Kidney (tissue), 14 donors: ENCODE results near the gene PPBP. TPM values are rescaled to one million over a fixed set of nuclear protein-coding genes. Genes with fewer than 3 reads are reported as not detected.

Source experiments
- DNase-seq, 5 donors: peaks; one replicate each; pipeline ENCODE4 v3.0.0-alpha.2; 2013 to 2020
- FAIRE-seq: peaks from 2 replicates; lab custom pipeline; 2012; peaks lifted over from hg19 to GRCh38; lab: Jason Lieb, UNC
- H3K27ac ChIP-seq, 2 donors: one replicate each; pipeline ENCODE4 v1.7.0; 2013; ENCODE audit warnings: low read depth in 2 of 2, low read length in 2 of 2, inconsistent platforms in 1 of 2
- H3K27me3 ChIP-seq: one replicate; pipeline ENCODE4 v1.7.1; 2013; ENCODE audit warnings: low read length, inconsistent platforms; ENCODE audit not compliant: control insufficient read depth, insufficient read depth
- H3K36me3 ChIP-seq, 3 donors: one replicate each; pipeline versions ENCODE4 v1.7.0 to v1.7.1; 2013; ENCODE audit warnings: low read length in 3 of 3, control low read depth in 1 of 3, inconsistent platforms in 1 of 3; ENCODE audit not compliant: insufficient read depth in 3 of 3, control insufficient read depth in 2 of 3
- H3K4me1 ChIP-seq, 3 donors: one replicate each; pipeline versions ENCODE4 v1.7.0 to v1.7.1; 2013; ENCODE audit warnings: low read length in 3 of 3, inconsistent platforms in 1 of 3, low read depth in 1 of 3; ENCODE audit not compliant: control insufficient read depth in 2 of 3, insufficient read depth in 2 of 3
- H3K4me3 ChIP-seq, 3 donors: one replicate each; pipeline versions ENCODE4 v1.7.0 to v1.8.1; 2013; ENCODE audit warnings: low read length in 3 of 3, control low read depth in 1 of 3, inconsistent platforms in 1 of 3
- H3K9ac ChIP-seq, 3 donors: one replicate each; pipeline versions ENCODE4 v1.7.0 to v1.7.1; 2013; ENCODE audit warnings: low read length in 3 of 3, control low read depth in 1 of 3, inconsistent platforms in 1 of 3
- H3K9me3 ChIP-seq, 3 donors: one replicate each; pipeline versions ENCODE4 v1.7.0 to v1.7.1; 2013; ENCODE audit warnings: low read length in 3 of 3, control low read depth in 1 of 3, inconsistent platforms in 1 of 3; ENCODE audit not compliant: control insufficient read depth in 2 of 3, insufficient read depth in 1 of 3
- CTCF ChIP-seq: IDR thresholded peaks from 3 replicates; pipeline ENCODE4 v1.5.1; 2012; ENCODE audit warnings: mild to moderate bottlenecking, moderate library complexity, borderline replicate concordance; ENCODE audit not compliant: insufficient read depth; ENCODE audit errors: extremely low read depth
- intact Hi-C: fragments of 100-400 bp; cut with DNase I; formaldehyde crosslinking; loops from one replicate; pipeline ENCODE4 v1.11.1; 2022
- polyA plus RNA-seq: library from polyadenylated mRNA; stranded (reverse); fragments of 350-450 nt; fragmentation: Illumina TruSeq; extraction: RNeasy Lipid Tissue Mini Kit (QIAGEN cat#74804); gene quantifications from one replicate; pipeline ENCODE4 v1.2.3, GENCODE V29; 2014; ENCODE audit warnings: low read depth, low replicate concordance; ENCODE audit not compliant: insufficient read depth
- total RNA-seq: library from RNA; stranded (reverse); fragmentation: NEBNext Ultra II Directional; extraction: Animal tissue kit (Norgen Biotek cat#: 25700); gene quantifications from one replicate; pipeline ENCODE4 v1.2.1, GENCODE V29; 2021
- donor health status: control.
- donor health status: control.
- donor health status: control.
- donor health status: control.
- donor health status: control.
- donor health status: DM: yes; HTN: yes; CAD: no.
- donor health status: Normal renal cell carcinoma (clear cell type).

PPBP gene
- total and polyA plus RNA-seq, 2 donors from 2014 or later = 1.5 TPM; not detected in 1

GRCh38 chr4:73974352-73974751 is 13.6 kb downstream of the PPBP start:
- Histone ChIP-seq H3K27me3 (no peaks in the 10 kb centered on the region), H3K4me3 (no peak overlapping the region), H3K9me3 (peaks cover 0 to 10% (median 7%) of the 10 kb centered on the region in 3 donors), H3K36me3 (no peaks in the 10 kb centered on the region), H3K27ac (no peak overlapping the region), H3K9ac (no peak overlapping the region), H3K4me1 (no peaks in the 10 kb centered on the region)
- intact Hi-C loops = no loop called here
- DNase-seq (no peak), FAIRE-seq (no peak)
- no peak for TF ChIP-seq CTCF

- no peak for FAIRE-seq
- H3K27ac ChIP-seq = no peak overlapping the region
- no peak overlapping the region for H3K4me3 ChIP-seq
- TF ChIP-seq CTCF = no peak
- no peaks in the 10 kb centered on the region for H3K27me3 ChIP-seq
- H3K4me1 ChIP-seq = no peaks in the 10 kb centered on the region
- peaks cover 0 to 10% (median 7%) of the 10 kb centered on the region in 3 donors for H3K9me3 ChIP-seq
- DNase-seq = no peak
- no peaks in the 10 kb centered on the region for H3K36me3 ChIP-seq
- H3K9ac ChIP-seq = no peak overlapping the region
- intact Hi-C loops = no loop called here
Measured at GRCh38 chr4:73970945-73971344, 17.0 kb downstream of the PPBP start.

GRCh38 chr4:73970011-73970410 is 18.0 kb downstream of the PPBP start:
- Histone ChIP-seq H3K36me3 (no peaks in the 10 kb centered on the region), H3K9ac (no peak overlapping the region), H3K27ac (no peak overlapping the region), H3K4me3 (no peak overlapping the region), H3K9me3 (peaks cover 0 to 10% (median 7%) of the 10 kb centered on the region in 3 donors), H3K4me1 (no peaks in the 10 kb centered on the region), H3K27me3 (no peaks in the 10 kb centered on the region)
- DNase-seq (no peak), FAIRE-seq (no peak)
- no peak for TF ChIP-seq CTCF
- intact Hi-C loops = no loop called here

GRCh38 chr4:73967866-73968265 is 20.1 kb downstream of the PPBP start:
- DNase-seq = no peak
- FAIRE-seq = no peak
- H3K9me3 ChIP-seq = peaks cover 0 to 8% (median 7%) of the 10 kb centered on the region in 3 donors
- H3K4me3 ChIP-seq = no peak overlapping the region
- no peak for TF ChIP-seq CTCF
- no peaks in the 10 kb centered on the region for H3K27me3 ChIP-seq
- no peak overlapping the region for H3K27ac ChIP-seq
- intact Hi-C loops = no loop called here
- H3K9ac ChIP-seq = no peak overlapping the region
- no peaks in the 10 kb centered on the region for H3K4me1 ChIP-seq
- no peaks in the 10 kb centered on the region for H3K36me3 ChIP-seq
